Measurements from ENCODE around the gene SMG1.

The SMG1 gene

DNA sequence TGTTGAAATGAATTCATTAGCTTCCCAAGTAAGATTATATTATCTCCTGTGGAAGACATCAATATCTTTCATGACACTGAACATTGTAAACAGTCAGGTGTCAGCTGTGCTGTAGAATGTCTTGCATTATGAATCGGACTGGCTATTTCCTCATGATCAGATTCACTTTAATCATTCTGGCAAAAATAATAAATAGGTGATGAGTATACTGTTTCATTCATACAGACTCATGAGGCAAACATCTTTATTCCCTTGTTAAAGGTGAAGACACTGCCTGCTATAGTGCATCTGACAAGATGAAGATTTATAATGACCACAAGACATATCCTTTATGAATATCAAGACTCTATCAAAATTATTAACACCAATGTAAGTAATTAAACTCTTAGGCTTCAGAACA is 73.6 kb downstream of the SMG1 start:
- DNase-seq (ENCODE audit: low read depth in 2 of 2), result no peak

DNA sequence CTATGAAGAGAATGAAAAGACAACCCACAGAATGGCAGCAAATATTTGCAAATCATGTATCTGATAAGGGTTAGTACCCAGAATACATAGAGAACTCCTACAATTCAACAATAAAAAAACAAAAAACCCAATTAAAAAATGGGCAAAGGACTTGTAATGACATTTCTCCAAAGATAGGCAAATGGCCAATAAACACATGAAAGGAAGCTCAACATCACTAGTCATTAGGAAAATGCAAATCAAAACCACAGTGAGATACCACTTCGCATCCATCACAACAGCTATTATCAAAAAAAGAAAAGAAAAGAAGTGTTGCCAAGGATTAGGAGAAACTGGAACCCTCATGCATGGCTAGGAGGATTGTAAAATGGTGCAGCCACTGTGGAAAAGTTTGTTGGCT is 79.8 kb downstream of the SMG1 start:
- DNase-seq (ENCODE audit: low read depth in 2 of 2), result no peak

DNA sequence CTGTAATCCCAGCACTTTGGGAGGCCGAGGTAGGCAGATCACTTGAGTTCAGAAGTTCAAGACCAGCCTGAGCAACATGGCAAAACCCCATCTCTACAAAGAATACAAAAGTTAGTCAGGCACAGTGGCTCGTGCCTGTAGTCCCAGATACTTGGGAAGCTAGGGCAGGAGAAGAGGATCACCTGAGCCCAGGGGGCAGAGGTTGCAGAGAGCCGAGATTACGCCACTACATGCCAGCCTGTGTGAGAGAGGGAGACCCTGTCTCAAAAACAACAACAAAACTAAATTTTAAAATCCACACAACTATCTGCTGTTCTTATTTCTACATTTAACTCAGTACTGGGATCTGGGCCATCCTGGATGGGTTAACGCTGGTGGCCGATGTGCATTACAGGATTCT is 83.6 kb downstream of the SMG1 start:
- DNase-seq (ENCODE audit: low read depth in 2 of 2), result no peak

DNA sequence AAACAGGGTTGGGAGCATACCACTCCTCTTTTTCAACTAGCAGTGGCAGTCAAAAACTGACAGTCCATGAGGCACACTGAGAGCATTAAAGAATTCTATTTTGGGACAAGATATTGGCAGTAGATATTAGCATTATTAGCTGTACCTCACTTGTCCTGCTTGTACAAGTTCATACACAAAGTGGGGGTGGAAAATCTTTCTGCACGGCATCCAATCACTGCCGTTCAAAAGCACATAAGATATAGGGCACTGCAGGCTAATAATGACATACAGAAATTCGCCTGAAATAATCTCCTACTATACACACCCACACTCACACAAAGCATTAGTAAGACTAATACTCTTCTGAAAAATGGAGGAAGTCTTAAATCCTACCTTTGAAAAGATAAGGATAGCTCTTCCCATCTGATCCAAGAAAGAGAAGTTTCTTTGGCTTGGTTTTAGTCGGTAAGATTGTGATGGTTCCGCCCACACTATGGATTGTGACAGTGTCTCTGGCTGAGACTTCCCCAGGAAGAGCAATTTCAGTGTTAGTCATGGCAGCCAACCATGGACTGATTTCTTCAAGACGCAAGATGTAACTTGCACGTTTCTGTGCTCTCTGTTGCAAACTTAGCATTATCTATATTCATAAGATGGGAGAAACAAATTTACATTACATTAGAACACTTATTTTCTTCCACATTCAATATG is 84.2 kb downstream of the SMG1 start:
- no peak for DNase-seq (ENCODE audit: low read depth in 2 of 2)

DNA sequence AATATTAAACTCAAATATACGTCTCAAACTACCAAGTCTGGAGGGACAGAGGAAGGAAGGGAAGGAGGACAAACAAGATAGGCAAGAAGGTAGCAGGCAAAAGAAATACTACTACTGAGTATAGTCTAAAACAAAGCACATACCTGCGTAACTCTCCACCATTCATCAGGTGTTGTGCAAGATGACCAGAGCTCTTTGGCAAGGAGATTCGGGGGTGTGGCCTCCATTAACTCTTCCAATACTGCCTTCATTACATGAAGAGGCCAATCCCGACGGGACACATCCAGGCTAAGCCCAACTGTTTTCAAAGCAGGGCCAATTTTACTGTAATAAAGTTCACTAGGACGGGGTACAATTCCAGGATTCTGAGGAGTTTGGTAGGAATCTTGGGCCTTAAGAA is 86.7 kb downstream of the SMG1 start:
- no peak for DNase-seq (ENCODE audit: low read depth in 2 of 2)

DNA sequence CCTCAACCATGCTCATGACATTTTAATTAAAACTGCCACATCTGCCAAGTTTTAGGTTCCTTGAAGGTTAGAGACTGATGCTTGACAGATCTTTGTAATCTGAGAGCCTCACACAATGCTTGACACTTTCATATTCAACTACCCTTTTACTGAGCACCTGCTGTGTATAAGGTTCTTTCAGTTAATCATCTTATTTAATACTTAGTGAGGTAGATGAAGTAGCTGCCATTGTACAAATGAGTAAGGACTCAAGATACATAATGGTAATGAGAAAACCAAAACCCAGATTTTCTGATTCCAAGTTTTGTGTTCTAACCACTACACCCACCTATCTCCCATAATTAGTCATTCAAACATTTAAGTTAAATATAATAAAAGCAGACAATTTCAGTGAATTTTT is 89.5 kb downstream of the SMG1 start:
- DNase-seq (ENCODE audit: low read depth in 2 of 2), result no peak

DNA sequence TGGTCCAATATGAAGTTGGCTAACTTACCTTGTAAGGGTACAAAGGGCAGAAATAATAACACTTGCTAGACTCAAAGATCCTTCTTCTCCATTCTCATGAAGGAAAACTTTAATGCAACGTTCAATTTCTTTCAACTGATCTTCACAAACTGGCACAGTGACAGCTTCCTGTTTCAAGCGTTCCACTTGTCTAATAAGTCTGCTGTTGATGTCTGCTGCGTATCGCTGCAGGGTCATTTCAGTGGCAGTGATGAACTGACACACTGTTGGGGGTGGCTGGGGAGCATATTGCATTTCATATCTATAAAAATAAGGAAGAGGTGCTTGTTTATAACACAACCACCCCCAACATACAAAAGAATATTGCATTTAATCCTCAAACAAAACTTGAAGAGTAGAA is 91.3 kb downstream of the SMG1 start:
- no peak for DNase-seq (ENCODE audit: low read depth in 2 of 2)

DNA sequence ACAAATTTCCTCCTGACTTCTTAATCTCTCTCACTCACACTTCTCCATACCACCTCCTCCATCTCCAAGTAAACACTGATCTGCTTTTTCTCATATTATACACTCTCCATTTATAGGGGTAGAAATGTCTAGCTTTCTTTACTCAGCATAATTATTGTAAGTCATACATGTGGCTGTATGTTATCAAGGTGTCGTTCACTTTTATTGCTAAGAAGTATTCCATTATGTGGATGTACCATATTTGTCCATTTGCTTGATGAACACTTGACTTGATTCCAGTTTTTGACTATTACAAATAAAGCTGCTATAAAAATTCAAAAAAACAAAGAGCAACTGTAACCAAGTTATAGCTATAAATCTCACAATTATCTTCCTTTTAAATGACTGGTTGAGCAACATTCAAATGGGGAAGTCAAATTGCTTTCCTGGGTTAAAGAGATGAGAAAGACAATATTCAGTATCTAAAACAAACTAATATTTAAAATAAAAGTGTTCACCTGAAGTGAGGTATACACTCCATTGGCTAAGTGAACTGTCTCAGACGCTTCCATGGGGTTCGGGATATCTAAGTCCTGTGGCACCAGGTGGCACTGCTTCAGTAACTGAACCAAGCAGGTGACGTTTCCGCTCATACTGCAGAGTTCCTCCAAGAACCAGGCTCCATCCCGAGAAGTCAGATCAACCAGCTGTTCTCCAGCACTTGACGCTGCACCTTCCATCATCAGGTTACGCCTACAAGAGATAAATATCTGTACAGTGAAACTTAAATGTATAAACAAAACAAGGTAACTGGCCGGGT is 92.3 kb downstream of the SMG1 start:
- DNase-seq (ENCODE audit: low read depth in 2 of 2), result no peak

DNA sequence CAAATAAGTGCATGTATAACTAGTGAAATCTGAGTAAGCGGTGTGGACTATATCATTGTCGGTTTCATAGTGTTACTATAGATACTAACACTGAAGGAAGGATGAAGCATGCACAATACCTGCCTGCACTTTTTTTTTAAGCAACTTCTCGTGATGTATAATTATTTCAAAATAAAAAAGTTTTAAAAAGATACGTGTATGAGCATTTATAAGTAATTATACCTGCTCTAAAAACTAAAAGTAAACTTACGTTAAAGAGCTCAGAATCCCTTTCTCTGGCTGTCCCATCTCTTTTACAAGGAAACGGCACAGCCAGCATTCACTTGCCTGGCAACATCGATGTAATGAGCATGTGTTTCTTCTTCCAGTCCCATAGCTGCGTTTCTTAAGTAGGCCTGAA is 93.6 kb downstream of the SMG1 start:
- DNase-seq (ENCODE audit: low read depth in 2 of 2), result no peak

DNA sequence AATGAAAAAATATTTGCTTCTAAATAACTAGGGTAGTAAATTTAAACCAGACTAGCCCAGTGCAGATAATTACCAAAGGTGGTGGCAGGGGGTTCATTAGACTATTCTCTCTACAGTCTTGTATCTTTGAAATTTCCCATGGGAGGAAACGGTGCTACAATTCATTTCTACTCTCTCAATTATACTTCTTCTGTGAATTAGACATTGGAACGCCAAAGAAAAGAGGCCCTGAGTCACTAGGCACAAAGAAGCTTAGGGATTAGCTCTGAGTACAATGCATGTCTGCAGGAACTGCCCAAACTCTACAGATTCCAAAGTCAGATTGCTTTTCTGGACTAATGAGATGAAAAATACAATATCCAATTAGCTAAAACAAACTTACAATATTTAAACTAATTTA is 94.2 kb downstream of the SMG1 start:
- no peak for DNase-seq (ENCODE audit: low read depth in 2 of 2)

DNA sequence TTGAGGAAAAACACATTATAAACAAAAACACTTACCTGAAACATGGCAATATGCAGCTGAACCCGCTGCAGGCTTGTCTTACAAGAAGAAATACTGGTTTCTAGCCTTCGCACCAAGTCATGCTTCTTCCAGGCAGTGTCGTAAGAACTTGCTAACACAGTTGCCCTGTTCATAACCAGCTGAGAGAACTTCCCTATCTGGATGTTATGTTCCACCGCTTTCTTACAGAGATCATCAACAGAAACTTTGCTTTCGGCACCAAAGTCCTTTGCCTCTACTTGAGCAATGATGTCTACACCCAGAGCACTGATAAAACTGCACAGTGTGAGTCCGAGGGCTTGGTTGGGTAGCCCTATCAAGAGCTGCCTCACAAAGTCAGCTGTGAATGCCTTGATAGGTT is 97.0 kb downstream of the SMG1 start:
- no peak for DNase-seq (ENCODE audit: low read depth in 2 of 2)

DNA sequence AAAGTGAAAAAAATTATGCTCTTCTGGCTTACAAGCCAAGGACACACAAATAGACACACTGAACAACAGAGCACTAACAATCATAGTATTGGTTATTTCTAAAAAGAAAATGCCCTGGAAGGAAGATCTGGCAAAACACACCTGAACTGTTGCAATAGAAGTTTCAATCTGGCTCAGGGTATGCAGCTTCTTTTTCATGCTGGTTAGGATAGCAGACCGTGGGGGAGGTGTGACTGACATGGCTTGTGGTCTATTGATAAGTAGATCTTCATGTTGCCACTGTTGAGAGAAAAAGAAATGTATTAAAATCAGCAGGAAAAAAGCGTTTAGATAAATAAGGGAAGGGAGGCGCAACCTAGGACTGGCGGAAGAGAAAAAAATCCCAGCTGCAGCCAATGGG is 98.3 kb downstream of the SMG1 start:
- no peak for DNase-seq (ENCODE audit: low read depth in 2 of 2)

DNA sequence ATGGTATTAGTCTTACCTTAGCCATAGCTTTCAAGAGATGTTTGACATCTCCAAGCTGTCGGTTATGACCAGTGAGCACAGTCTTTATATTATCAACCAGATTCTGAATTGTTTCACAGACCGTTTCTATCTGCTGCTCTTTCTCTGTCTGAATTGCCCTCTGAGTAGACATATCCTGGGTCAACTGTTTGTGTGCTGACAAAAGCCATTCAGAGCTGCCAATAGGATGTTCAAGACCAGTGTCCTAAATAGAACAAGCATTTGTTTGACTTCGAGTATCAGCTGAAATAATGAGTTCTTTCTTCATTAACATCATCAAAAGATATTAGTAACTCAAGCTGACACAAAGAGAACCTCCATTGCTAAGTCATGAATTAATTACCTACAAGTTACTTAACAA is 109.9 kb downstream of the SMG1 start:
- no peak for DNase-seq (ENCODE audit: low read depth in 2 of 2)

DNA sequence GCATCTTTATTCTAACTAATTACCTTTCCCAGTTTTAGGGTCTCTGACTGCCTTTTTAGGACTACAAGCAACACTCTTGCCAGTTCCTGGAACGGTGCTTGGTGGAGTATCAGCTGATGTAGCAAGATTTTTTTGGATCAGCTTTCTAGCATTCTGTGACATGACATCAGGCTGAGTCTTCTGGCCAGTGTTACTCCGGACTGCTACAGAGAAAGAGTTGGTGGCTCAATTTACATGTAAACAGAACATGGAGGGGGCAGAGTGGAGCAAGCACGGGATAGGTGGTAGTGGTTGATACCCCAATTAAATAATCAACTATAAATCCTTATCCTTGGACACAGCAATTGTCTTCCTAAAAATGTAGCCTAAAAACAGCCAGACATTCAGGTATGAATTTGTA is 114.3 kb downstream of the SMG1 start:
- DNase-seq (ENCODE audit: low read depth in 2 of 2), result no peak

DNA sequence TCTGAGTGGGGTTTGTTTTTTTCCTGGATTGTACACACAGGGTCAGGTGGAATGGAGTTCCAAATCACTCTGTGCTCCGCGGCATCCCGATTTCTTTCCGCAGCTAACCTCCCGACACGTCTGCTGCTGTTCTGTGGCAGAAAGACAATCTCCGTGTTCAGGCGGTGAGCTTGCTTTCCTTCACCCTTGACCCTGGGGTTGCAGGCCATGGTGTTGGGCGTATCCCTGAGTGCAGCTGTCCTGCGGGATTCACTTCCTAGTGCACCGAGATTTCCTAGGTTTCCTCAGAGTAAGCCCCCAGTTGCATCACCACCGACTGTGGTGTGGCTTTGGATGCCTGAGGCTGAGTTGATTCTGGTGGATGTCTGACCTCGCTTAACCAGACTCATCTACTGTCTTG is 117.0 kb downstream of the SMG1 start:
- no peak for DNase-seq (ENCODE audit: low read depth in 2 of 2)

DNA sequence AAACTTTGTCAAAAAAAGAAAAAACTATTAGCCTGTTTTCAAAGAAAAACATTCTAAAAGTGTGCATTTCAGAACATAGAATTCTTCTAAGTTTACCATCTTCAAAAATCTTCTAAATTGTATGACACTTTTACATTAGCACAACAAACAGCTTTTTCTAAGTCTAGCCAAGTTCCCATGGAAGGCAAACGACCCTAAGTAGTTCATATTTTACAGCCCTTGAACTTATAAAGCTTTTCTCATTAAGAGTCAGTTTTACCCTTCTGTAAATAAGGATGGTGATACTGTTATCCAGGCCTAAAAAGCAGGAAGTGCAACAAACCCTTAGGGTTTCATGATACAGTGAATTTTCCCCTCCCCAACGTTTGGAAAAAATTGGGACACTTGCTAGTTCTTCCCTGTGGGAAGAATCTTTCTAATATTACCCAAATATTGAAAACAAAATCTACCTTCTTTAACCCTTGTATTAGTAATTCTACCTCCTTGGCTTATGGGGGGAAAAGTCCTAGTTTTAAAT is 120.9 kb downstream of the SMG1 start:
- DNase-seq (ENCODE audit: low read depth in 2 of 2), result no peak

DNA sequence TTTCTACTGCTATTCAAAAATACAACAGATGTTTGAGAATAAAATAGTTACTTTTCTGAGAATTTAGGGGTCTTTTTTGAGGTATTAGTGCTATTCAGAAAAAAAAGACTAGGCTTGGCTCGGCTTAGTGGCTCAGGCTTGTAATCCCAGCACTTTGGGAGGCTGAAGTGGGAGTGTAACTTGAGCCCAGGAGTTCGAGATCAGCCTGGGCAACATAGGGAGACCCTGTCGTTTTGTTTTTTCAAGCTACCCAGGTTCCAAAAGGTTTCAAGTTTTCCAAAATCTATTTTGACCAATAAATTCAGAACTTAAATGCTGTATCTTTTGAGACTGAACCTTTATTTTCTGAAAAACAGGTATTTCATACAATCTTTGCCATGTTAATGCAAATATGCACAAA is 121.7 kb downstream of the SMG1 start:
- no peak for DNase-seq (ENCODE audit: low read depth in 2 of 2)

DNA sequence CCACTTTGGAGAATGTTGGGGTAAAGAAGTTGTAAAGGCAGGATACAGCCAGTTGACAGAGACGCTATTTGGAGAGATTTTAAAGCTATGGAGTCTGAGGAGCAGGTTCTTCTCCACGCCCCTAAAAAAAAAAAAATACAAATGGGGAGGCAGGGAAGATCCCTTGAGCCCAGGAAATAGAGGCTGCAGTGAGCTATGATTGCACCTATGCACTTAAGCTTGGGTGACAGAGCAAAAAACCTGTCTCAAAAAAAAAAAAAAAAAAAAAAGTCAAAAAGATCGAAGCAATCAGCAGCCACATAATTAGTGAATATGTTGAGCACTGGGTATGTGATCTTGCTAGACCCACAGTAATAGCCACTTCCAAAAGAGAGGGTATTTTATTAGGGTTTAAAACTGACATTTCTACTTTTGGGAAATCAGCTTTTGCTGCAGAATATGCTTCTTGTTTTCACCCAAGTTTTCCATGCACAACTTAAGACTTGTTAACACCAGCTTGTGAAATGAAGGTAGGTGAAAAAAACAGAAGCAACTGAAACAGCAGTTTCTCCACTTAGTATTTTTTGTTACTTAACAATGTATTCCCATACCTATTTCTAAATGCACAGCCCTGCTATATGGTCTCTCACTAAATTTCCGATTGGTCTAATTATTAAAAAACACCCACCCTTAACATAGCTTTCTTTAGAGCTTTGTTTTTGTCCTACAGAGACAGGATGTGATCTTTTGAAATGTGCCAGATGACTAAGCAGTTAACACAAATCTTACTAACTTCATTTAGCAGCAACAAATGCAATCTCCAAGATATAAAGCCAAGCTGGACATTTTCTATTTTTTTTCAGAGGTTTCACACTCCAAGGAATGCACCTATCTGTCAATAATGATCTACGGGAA is 122.4 kb downstream of the SMG1 start:
- no peak for DNase-seq (ENCODE audit: low read depth in 2 of 2)

DNA sequence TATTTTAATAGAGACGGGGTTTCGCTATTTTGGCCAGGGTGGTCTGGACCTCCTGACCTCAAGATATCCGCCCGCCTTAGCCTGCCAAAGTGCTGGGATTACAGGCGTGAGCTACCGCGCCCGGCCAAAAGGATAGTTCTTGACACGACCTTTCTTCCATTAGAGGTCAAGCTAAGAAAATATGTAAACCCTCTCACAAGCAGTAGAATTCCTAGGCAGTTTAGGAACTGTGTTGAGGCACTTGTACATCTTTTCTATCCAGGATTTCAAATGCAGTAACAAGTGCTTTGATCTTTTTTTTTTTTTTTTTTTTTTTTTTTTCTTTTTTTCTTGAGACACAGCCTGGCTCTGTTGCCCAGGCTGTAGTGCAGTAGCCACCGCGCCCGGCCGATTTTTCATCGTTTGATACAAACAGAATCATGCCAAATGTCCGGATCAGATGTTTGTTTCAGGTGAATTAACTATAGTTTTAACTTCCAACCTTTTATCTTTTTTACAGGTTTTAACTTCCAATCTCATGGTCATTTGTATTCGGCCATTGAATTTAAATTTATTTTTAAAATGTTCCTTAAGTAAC is 123.4 kb downstream of the SMG1 start:
- DNase-seq (ENCODE audit: low read depth in 2 of 2), result no peak

DNA sequence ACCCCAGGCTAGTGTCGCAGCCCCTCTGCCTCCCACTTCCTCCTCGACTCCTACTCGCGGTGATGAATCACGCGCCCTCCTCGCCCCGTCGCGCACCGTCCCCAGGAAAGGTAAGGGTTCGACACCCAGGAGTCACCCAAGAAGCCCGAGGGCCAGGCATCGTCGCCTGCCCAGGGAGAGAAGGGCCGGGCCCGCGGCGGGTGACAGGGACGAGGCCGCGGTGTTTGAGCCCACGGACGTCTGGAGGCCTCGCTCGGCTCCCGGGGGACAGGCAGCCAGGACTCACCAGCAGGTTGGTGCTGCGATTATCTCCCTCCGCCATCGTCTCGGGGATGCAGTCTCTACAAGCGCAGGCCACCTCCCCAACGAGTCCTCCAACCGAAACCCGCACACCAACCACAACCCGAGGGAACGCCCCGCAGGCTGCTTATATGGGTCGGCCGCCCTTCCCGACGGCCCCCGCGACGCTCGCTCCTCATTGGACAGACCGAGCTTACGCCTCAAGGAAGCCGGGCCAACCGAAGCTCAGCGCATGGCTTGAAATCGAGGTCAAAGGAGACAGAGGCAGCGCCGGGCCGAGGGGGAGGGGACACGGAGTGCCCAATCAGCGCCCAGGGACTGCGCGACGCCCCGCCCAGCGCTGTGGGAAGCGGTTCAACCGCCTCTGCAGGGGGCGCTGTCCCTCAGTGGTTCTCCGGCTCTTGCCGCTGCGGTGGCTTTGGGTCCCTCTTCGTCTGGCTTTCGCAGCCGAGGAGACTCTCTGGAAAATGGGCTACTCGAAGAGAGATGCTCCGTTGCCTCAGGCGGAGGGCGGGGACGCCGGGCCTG is 124.8 kb downstream of the SMG1 start, which contains the start of gene ARL6IP1:
ARL6IP1 (minus strand) TSS at position 405 of the 828 bp plus-strand sequence; CDS start at position 322, 83 bp downstream.
- peak; percentile 95 to 98 for DNase-seq (ENCODE audit: low read depth in 2 of 2)

DNA sequence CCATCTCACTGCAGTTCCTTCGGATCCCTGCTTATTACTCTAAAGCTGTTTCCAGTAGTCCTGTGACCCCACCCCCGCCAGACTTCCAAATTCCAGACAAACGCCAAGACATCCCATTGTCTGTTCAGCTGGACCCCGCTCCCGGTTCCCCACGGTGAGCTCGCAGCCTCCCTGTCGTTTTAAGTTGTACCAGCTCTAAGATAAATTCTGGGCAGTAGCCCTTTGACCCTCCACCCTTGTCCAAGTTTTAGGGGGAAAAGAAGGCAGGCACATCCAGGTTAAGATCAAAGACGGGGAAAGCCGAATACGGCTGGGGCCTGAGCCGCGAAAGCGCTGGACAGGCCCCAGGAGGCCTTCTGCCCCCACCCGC is 125.4 kb downstream of the SMG1 start:
- no peak for DNase-seq (ENCODE audit: low read depth in 2 of 2)

Measured in stimulated activated CD4-positive, alpha-beta T cell treated with anti-CD3 and anti-CD28 coated beads, Interleukin-1b, Interleukin-23, amount 100 ng/mL, for 1 hour (primary cell).